Loucy (cell line): Measurements from ENCODE around the gene DNAAF8.

ENCODE experiments used
- H2AFZ ChIP-seq: fragments of 200-600 bp; sonication (generic); 2 replicates; pipeline ENCODE4 v1.6.0; 2016; ENCODE audit warnings: antibody characterized with exemption, mild to moderate bottlenecking, low read length, moderate library complexity
- H3F3A ChIP-seq: fragments of 200-600 bp; 2 replicates; pipeline ENCODE4 v1.6.0; 2016; ENCODE audit warnings: antibody characterized with exemption, low read depth, mild to moderate bottlenecking
- H3K27me3 ChIP-seq: fragments of 200-600 bp; sonication (generic); 2 replicates; pipeline ENCODE4 v1.6.1; 2014; ENCODE audit warnings: low read length, mild to moderate bottlenecking; ENCODE audit not compliant: insufficient read depth, poor library complexity, severe bottlenecking
- H3K36me3 ChIP-seq: fragments of 200-600 bp; sonication (generic); 2 replicates; pipeline ENCODE4 v1.6.1; 2016; ENCODE audit warnings: low read length; ENCODE audit not compliant: insufficient read depth
- H3K4me1 ChIP-seq: fragments of 200-600 bp; sonication (generic); 2 replicates; pipeline ENCODE4 v1.5.1; 2014; ENCODE audit warnings: low read length, mild to moderate bottlenecking; ENCODE audit not compliant: insufficient read depth, poor library complexity, severe bottlenecking
- H3K4me2 ChIP-seq: fragments of 200-600 bp; sonication (generic); 2 replicates; pipeline ENCODE4 v1.6.0; 2014; ENCODE audit warnings: antibody characterized with exemption, low read length, low read depth, mild to moderate bottlenecking; ENCODE audit not compliant: poor library complexity, severe bottlenecking
- H3K4me3 ChIP-seq: fragments of 200-600 bp; sonication (generic); 2 replicates; pipeline ENCODE4 v1.5.1; 2014; ENCODE audit warnings: low read length, mild to moderate bottlenecking, mixed read lengths; ENCODE audit not compliant: poor library complexity, severe bottlenecking
- H3K79me2 ChIP-seq: fragments of 200-600 bp; sonication (generic); 2 replicates; pipeline ENCODE4 v1.6.1; 2014; ENCODE audit warnings: low read length; ENCODE audit not compliant: insufficient read depth
- H3K9ac ChIP-seq: fragments of 200-600 bp; sonication (generic); 2 replicates; pipeline ENCODE4 v1.6.0; 2014; ENCODE audit warnings: mild to moderate bottlenecking, low read depth, low read length, moderate library complexity; ENCODE audit not compliant: poor library complexity, severe bottlenecking
- H3K9me2 ChIP-seq: fragments of 200-600 bp; sonication (generic); replicated peaks from 2 replicates; pipeline ENCODE4 v1.6.1; 2016; ENCODE audit warnings: low read depth, low read length, mixed read lengths
- H3K9me3 ChIP-seq: fragments of 200-600 bp; sonication (generic); 2 replicates; pipeline ENCODE4 v1.6.1; 2014; ENCODE audit warnings: mild to moderate bottlenecking, antibody characterized with exemption, low read length, low read depth; ENCODE audit not compliant: insufficient read depth
- H4K20me1 ChIP-seq: fragments of 200-600 bp; sonication (generic); 2 replicates; pipeline ENCODE4 v1.6.0; 2014; ENCODE audit warnings: antibody characterized with exemption, low read length, mild to moderate bottlenecking; ENCODE audit not compliant: insufficient read depth, poor library complexity, severe bottlenecking
- EZH2phosphoT487 ChIP-seq: fragments of 200-600 bp; IDR thresholded peaks from 2 replicates; pipeline ENCODE4 v1.6.1; 2018; ENCODE audit warnings: antibody characterized with exemption, mild to moderate bottlenecking, moderate library complexity, borderline replicate concordance
- TF ChIP-seq, protein P1 (sequence below): fragments of 200-600 bp; sonication (generic); conservative IDR thresholded peaks from 2 replicates; pipeline ENCODE4 v1.5.1; 2014; ENCODE audit warnings: mild to moderate bottlenecking, antibody characterized with exemption, low read length

DNAAF8 gene

DNA sequence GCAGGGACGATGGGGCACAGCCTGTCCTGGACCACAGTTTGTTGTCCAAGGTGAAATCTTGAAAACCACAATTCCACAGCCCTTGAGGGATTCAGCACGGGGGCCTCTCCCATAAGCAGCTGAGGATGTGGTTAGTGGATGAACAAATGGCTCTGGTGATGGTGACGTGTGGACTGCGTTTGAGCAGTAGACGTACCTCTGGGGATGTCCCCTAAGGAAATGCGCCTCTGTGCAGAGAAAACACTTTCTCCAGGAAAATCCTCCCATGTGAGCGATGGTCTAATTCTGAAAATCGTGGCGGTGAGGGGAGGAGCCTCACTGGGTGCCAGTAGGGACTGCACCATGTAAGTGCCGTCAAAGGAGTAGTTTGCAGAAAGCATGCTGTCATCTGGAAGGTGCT is 56.5 kb downstream of the DNAAF8 start:
- H3K4me2 ChIP-seq = no peak overlapping the region
- no peaks in the 10 kb centered on the region for H3K9me3 ChIP-seq
- no peaks in the 10 kb centered on the region for H3K79me2 ChIP-seq
- no peaks in the 10 kb centered on the region for H3K27me3 ChIP-seq
- H3K9ac ChIP-seq = no peak overlapping the region
- H2AFZ ChIP-seq = no peak overlapping the region
- H4K20me1 ChIP-seq = no peaks in the 10 kb centered on the region
- no peak for TF ChIP-seq EZH2phosphoT487
- TF ChIP-seq, protein P1, sequence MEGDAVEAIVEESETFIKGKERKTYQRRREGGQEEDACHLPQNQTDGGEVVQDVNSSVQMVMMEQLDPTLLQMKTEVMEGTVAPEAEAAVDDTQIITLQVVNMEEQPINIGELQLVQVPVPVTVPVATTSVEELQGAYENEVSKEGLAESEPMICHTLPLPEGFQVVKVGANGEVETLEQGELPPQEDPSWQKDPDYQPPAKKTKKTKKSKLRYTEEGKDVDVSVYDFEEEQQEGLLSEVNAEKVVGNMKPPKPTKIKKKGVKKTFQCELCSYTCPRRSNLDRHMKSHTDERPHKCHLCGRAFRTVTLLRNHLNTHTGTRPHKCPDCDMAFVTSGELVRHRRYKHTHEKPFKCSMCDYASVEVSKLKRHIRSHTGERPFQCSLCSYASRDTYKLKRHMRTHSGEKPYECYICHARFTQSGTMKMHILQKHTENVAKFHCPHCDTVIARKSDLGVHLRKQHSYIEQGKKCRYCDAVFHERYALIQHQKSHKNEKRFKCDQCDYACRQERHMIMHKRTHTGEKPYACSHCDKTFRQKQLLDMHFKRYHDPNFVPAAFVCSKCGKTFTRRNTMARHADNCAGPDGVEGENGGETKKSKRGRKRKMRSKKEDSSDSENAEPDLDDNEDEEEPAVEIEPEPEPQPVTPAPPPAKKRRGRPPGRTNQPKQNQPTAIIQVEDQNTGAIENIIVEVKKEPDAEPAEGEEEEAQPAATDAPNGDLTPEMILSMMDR = no peak
- H3K4me1 ChIP-seq = no peaks in the 10 kb centered on the region
- H3K36me3 ChIP-seq = no peaks in the 10 kb centered on the region
- H3K9me2 ChIP-seq = no peaks in the 10 kb centered on the region
- H3K4me3 ChIP-seq = no peak overlapping the region
- no peaks in the 10 kb centered on the region for H3F3A ChIP-seq

DNA sequence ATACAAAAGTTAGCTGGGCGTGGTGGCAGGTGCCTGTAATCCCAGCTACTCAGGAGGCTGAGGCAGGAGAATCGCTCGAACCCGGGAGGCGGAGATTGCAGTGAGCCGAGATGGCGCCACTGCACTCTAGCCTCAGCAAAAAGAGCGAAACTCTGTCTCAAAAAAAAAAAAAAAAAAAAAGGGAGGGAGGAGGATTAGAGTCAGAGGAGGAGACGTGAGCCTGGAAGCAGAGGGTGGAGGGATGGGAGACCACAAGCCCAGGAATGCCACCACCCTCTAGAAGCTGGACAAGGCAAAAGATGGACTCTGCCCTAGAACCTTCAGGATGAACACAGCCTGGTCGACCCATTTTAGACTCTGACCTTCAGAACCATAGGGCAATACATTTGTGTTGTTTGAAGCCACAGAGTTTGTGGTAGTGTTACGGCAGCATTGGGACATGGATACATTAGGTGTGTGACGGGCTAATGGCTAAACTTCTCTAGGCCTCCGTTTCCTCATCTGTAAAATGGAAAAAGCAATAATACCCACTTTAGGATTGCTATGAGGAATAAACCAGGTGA is 58.7 kb downstream of the DNAAF8 start:
- no peak overlapping the region for H3K9ac ChIP-seq
- H3K4me1 ChIP-seq = no peaks in the 10 kb centered on the region
- H3K27me3 ChIP-seq = no peaks in the 10 kb centered on the region
- H3F3A ChIP-seq = no peaks in the 10 kb centered on the region
- no peaks in the 10 kb centered on the region for H4K20me1 ChIP-seq
- H3K4me2 ChIP-seq = no peak overlapping the region
- TF ChIP-seq, protein P1 = no peak
- TF ChIP-seq EZH2phosphoT487 = no peak
- H3K9me2 ChIP-seq = no peaks in the 10 kb centered on the region
- no peak overlapping the region for H3K4me3 ChIP-seq
- no peak overlapping the region for H2AFZ ChIP-seq
- H3K79me2 ChIP-seq = no peaks in the 10 kb centered on the region
- no peaks in the 10 kb centered on the region for H3K36me3 ChIP-seq
- no peaks in the 10 kb centered on the region for H3K9me3 ChIP-seq

DNA sequence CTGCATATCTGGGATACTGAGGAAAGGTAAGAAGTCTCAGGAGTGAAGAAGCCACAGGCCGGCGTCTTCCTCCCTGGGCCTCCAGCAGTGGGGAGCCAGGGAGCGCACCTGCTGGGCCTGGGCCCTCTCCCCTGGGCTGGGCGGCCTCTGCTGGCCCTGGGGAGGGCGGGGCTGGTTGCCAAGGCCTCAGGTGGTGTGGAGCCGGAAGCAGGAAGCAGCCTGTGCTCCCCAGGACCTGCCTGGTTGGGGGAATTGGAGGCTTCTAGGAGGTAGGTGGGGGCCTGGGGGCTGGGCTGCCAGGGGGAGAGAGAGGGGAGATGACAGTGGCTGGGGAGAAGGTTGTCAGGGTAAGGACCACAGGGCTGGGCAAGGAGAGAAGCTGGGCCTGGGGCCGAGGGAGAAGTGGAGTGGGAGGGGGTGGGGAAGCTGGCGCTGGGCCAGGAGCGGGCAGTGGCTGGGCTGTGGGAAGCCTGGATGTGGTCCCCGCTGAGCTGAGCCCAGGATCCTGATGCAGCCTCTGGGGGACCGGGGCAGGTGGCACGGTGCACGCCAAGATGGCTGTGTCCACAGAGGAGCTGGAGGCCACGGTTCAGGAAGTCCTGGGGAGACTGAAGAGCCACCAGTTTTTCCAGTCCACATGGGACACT is 61.0 kb downstream of the DNAAF8 start, which contains the start of gene SMIM22:
Gene SMIM22 (plus strand): TSS at position 189 of the 647 bp plus-strand sequence. CDS start 366 bp downstream, at position 555.
- no peaks in the 10 kb centered on the region for H3K4me1 ChIP-seq
- no peaks in the 10 kb centered on the region for H3K9me3 ChIP-seq
- no peaks in the 10 kb centered on the region for H3K79me2 ChIP-seq
- H2AFZ ChIP-seq = no peak within 1 kb of the TSS
- no peak within 1 kb of the TSS for H3K4me2 ChIP-seq
- no peaks in the 10 kb centered on the region for H3K9me2 ChIP-seq
- TF ChIP-seq, protein P1 = no peak
- TF ChIP-seq EZH2phosphoT487 = no peak
- no peaks in the 10 kb centered on the region for H3K27me3 ChIP-seq
- no peaks in the 10 kb centered on the region for H4K20me1 ChIP-seq
- no peak within 1 kb of the TSS for H3K9ac ChIP-seq
- no peaks in the 10 kb centered on the region for H3K36me3 ChIP-seq
- H3F3A ChIP-seq = no peaks in the 10 kb centered on the region
- H3K4me3 ChIP-seq = no peak within 1 kb of the TSS
